Measurements from ENCODE around the gene FMN1. TPM values are rescaled to one million over a fixed set of nuclear protein-coding genes. Genes with fewer than 3 reads are reported as not detected.

FMN1 gene
- total RNA-seq, 4 donors from 2014 or later = 5.1 to 13.3 (median 9.0) TPM

DNA sequence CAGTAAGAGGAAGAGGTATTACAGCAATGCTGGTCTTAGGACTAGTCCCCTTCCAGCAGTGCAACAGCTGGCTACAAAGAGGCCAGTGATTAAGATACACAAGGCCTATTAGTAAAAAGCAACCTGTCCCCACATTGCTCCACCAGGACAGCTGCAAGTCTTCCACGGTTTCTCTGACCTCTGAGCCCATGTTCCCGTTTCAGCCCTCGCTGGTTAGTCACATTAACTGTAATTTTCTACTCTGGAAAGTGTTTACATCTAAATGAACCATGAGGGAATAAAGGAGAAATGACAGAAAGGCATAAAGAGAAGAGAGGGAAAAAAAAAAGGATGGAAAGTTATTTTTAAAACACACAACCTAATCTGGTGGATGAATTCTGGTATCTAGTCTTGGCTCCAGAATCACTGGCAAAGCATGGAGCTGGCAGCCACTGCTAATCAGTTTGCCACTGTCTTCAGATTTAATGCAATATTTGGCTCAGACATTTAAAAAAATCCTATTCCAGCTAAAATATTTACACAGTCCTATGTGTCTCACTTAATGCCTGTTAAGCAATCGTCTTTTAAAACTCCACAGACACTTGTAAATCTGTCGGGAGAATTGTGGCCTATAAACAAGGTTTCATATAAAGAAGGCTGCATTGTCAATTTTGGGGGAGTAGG, 321.8 kb downstream of the FMN1 start:
- Histone ChIP-seq H3K27ac (peak overlapping the region; percentile 84 to 96 (median 88)), H3K4me3 (no peak overlapping the region), H3K36me3 (no peaks in the 10 kb centered on the region), H3K9me3 (no peaks in the 10 kb centered on the region), H3K4me1 (peaks cover 11 to 83% (median 22%) of the 10 kb centered on the region in 3 donors), H3K27me3 (no peaks in the 10 kb centered on the region)
- WGBS, 2 donors (ENCODE audit: low coverage in 1 of 2) = 4 to 18% methylated on average over 4 to 5 of the region's 5 CpGs
- TF ChIP-seq EP300 (IDR thresholded peaks at IDR 0.05) (peak; percentile 26), POLR2A (IDR thresholded peaks at IDR 0.05) (no peak), POLR2AphosphoS5 (IDR thresholded peaks at IDR 0.05) (peak; percentile 98)
- TF ChIP-seq, protein P1, sequence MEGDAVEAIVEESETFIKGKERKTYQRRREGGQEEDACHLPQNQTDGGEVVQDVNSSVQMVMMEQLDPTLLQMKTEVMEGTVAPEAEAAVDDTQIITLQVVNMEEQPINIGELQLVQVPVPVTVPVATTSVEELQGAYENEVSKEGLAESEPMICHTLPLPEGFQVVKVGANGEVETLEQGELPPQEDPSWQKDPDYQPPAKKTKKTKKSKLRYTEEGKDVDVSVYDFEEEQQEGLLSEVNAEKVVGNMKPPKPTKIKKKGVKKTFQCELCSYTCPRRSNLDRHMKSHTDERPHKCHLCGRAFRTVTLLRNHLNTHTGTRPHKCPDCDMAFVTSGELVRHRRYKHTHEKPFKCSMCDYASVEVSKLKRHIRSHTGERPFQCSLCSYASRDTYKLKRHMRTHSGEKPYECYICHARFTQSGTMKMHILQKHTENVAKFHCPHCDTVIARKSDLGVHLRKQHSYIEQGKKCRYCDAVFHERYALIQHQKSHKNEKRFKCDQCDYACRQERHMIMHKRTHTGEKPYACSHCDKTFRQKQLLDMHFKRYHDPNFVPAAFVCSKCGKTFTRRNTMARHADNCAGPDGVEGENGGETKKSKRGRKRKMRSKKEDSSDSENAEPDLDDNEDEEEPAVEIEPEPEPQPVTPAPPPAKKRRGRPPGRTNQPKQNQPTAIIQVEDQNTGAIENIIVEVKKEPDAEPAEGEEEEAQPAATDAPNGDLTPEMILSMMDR (IDR thresholded peaks at IDR 0.05) = no peak
- ATAC-seq = peak; percentile 92

DNA sequence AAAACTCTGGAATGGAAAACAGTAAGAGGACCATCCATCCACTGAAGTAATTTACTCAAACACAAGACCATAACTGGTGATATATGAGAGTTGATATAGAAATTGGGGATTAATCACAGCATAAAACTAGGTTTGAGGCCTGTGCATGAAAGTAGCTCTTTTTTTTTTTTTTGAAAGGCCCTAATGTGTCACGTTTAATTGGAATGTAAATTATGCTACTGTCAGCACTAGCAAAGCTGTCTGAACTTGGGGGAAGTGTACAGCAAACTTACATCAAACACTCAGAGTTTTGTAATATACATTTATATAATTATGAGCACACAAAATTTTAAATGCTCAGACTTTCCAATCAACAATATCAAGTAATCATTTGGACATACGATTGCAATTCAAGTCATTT, 322.6 kb downstream of the FMN1 start:
- no peak for ATAC-seq
- 21 to 58% methylated on average over 2 of the region's 2 CpGs for WGBS, 2 donors (ENCODE audit: low coverage in 1 of 2)

DNA sequence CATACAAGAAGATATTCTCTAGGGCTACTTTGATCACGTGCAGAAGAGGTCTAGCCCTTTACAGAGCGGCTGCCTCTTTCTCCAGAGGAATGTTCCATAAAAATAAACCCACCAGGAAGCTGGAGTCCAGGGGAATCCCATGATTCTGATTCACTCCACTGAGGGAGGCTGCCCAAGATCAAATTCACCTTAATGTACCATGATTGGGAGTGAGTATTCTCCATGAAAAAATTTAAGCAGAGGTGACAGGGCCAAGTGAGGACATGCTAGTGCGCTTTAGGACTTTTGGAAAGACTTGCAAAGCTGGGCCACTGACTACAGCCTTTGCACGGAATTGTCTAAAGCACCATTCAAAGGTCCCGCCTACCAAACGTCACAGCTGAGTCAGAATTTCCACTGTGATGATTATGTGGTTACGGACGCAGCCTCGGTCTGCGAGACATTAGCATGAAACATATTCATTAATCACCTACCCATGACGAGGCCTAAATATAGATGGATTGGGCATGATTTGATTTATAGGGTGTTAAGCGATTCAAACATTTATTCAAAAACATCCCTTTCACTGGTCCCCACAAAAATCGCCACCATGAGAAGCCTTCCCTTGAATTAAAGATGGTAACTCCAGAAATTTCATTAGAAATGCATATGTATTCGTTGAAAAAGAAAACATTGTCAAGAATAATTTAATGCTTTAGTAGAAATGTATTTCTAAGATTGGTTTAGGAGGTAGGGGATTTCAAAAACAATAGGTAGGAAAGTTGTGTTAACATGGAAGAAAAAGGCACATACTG, 324.1 kb downstream of the FMN1 start:
- Histone ChIP-seq H3K27me3 (no peaks in the 10 kb centered on the region), H3K27ac (peak overlapping the region; percentile 84 to 96 (median 88)), H3K9me3 (no peaks in the 10 kb centered on the region), H3K4me3 (no peak overlapping the region), H3K4me1 (peaks cover 15 to 88% (median 22%) of the 10 kb centered on the region in 3 donors), H3K36me3 (no peaks in the 10 kb centered on the region)
- peak; percentile 97 for TF ChIP-seq POLR2AphosphoS5 (IDR thresholded peaks at IDR 0.05)
- peak; percentile 95 for TF ChIP-seq EP300 (IDR thresholded peaks at IDR 0.05)
- TF ChIP-seq, protein P1 (IDR thresholded peaks at IDR 0.05) = no peak
- TF ChIP-seq POLR2A (IDR thresholded peaks at IDR 0.05) = no peak
- peak; percentile 62 for ATAC-seq
- 42 to 59% methylated on average over 10 to 14 of the region's 14 CpGs for WGBS, 2 donors (ENCODE audit: low coverage in 1 of 2)

More for the DNA sequence above, 322.6 kb downstream of the FMN1 start:
- no peaks in the 10 kb centered on the region for H3K9me3 ChIP-seq
- H3K36me3 ChIP-seq = no peaks in the 10 kb centered on the region
- peak overlapping the region; percentile 84 to 96 (median 88) for H3K27ac ChIP-seq
- no peaks in the 10 kb centered on the region for H3K27me3 ChIP-seq
- H3K4me3 ChIP-seq = no peak overlapping the region
- H3K4me1 ChIP-seq = peaks cover 12 to 78% (median 22%) of the 10 kb centered on the region in 3 donors
- TF ChIP-seq EP300 (IDR thresholded peaks at IDR 0.05) (no peak), POLR2A (IDR thresholded peaks at IDR 0.05) (no peak), POLR2AphosphoS5 (IDR thresholded peaks at IDR 0.05) (no peak)
- TF ChIP-seq, protein P1 (IDR thresholded peaks at IDR 0.05) = no peak

DNA sequence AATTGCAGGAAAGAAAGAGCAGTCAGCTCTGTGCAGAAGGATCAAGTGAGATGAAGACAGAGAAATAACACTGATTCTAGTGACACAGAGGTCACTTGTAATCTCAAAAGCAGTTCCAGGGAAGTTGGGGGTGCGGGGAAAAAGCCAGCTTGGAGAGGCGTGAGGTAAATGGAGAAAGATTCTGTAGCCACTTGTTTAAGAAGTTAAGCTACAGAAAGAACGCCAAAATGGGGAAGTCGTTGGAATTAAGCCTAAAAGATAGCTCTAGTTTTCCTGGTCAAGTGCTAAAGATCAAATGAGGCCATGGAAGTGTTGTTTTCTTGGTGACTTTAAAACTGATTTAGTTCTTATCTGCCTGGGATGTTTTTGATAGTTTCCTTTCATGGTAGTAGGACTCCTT, 324.7 kb downstream of the FMN1 start:
- TF ChIP-seq POLR2AphosphoS5 (IDR thresholded peaks at IDR 0.05) (no peak), POLR2A (IDR thresholded peaks at IDR 0.05) (no peak), EP300 (IDR thresholded peaks at IDR 0.05) (no peak)
- TF ChIP-seq, protein P1 (IDR thresholded peaks at IDR 0.05) = no peak
- no peaks in the 10 kb centered on the region for H3K36me3 ChIP-seq
- no peaks in the 10 kb centered on the region for H3K27me3 ChIP-seq
- H3K9me3 ChIP-seq = no peaks in the 10 kb centered on the region
- ATAC-seq = no peak
- H3K27ac ChIP-seq = peak overlapping the region; percentile 84 to 96 (median 88)
- H3K4me1 ChIP-seq = peaks cover 15 to 88% (median 22%) of the 10 kb centered on the region in 3 donors
- H3K4me3 ChIP-seq = no peak overlapping the region
- 60 to 85% methylated on average over 4 of the region's 4 CpGs for WGBS, 2 donors (ENCODE audit: low coverage in 1 of 2)
